ENCODE data around the gene TMOD1.

The TMOD1 gene

GRCh38 chr9:97518166-97518908 is 16.9 kb downstream of the TMOD1 start:
- Mint-ChIP-seq H3K4me1 (ENCODE audit: low read depth) (peaks cover 9% of the 10 kb centered on the region), H3K36me3 (ENCODE audit: low read depth) (no peaks in the 10 kb centered on the region), H3K4me3 (no peak overlapping the region), H3K27ac (no peak overlapping the region), H3K27me3 (ENCODE audit: low read depth) (peaks cover 26% of the 10 kb centered on the region), H3K9me3 (no peaks in the 10 kb centered on the region)

- Mint-ChIP-seq H3K4me3 (no peak overlapping the region), H3K27ac (no peak overlapping the region), H3K27me3 (ENCODE audit: low read depth) (peaks cover 26% of the 10 kb centered on the region), H3K4me1 (ENCODE audit: low read depth) (peaks cover 9% of the 10 kb centered on the region), H3K9me3 (no peaks in the 10 kb centered on the region), H3K36me3 (ENCODE audit: low read depth) (no peaks in the 10 kb centered on the region)
Observed at GRCh38 chr9:97518909-97519307, 17.4 kb downstream of the TMOD1 start.

- peaks cover 26% of the 10 kb centered on the region for H3K27me3 Mint-ChIP-seq (ENCODE audit: low read depth)
- H3K4me3 Mint-ChIP-seq = no peak overlapping the region
- no peak overlapping the region for H3K27ac Mint-ChIP-seq
- H3K9me3 Mint-ChIP-seq = no peaks in the 10 kb centered on the region
- no peaks in the 10 kb centered on the region for H3K36me3 Mint-ChIP-seq (ENCODE audit: low read depth)
- peaks cover 9% of the 10 kb centered on the region for H3K4me1 Mint-ChIP-seq (ENCODE audit: low read depth)
Observed at GRCh38 chr9:97519441-97519970, 18.0 kb downstream of the TMOD1 start.

GRCh38 chr9:97521576-97522333 is 20.3 kb downstream of the TMOD1 start:
- Mint-ChIP-seq H3K27ac (no peak overlapping the region), H3K4me3 (no peak overlapping the region), H3K4me1 (ENCODE audit: low read depth) (peaks cover 9% of the 10 kb centered on the region), H3K36me3 (ENCODE audit: low read depth) (no peaks in the 10 kb centered on the region), H3K9me3 (no peaks in the 10 kb centered on the region), H3K27me3 (ENCODE audit: low read depth) (peaks cover 23% of the 10 kb centered on the region)

GRCh38 chr9:97524424-97524823 is 23.0 kb downstream of the TMOD1 start:
- H3K36me3 Mint-ChIP-seq (ENCODE audit: low read depth) = no peaks in the 10 kb centered on the region
- H3K4me3 Mint-ChIP-seq = no peak overlapping the region
- no peaks in the 10 kb centered on the region for H3K9me3 Mint-ChIP-seq
- peaks cover 8% of the 10 kb centered on the region for H3K4me1 Mint-ChIP-seq (ENCODE audit: low read depth)
- no peak overlapping the region for H3K27ac Mint-ChIP-seq
- peaks cover 6% of the 10 kb centered on the region for H3K27me3 Mint-ChIP-seq (ENCODE audit: low read depth)

- H3K36me3 Mint-ChIP-seq (ENCODE audit: low read depth) = no peaks in the 10 kb centered on the region
- H3K9me3 Mint-ChIP-seq = no peaks in the 10 kb centered on the region
- no peak overlapping the region for H3K27ac Mint-ChIP-seq
- H3K27me3 Mint-ChIP-seq (ENCODE audit: low read depth) = peaks cover under 1% of the 10 kb centered on the region
- peaks cover 14% of the 10 kb centered on the region for H3K4me1 Mint-ChIP-seq (ENCODE audit: low read depth)
- no peak overlapping the region for H3K4me3 Mint-ChIP-seq
Observed at GRCh38 chr9:97525451-97525850, 24.0 kb downstream of the TMOD1 start.

- Mint-ChIP-seq H3K27ac (no peak overlapping the region), H3K4me1 (ENCODE audit: low read depth) (peaks cover 14% of the 10 kb centered on the region), H3K4me3 (no peak overlapping the region), H3K36me3 (ENCODE audit: low read depth) (no peaks in the 10 kb centered on the region), H3K9me3 (no peaks in the 10 kb centered on the region), H3K27me3 (ENCODE audit: low read depth) (no peaks in the 10 kb centered on the region)
Observed at GRCh38 chr9:97526895-97527575, 25.6 kb downstream of the TMOD1 start.

- peaks cover 14% of the 10 kb centered on the region for H3K4me1 Mint-ChIP-seq (ENCODE audit: low read depth)
- peaks cover 5% of the 10 kb centered on the region for H3K27me3 Mint-ChIP-seq (ENCODE audit: low read depth)
- no peak overlapping the region for H3K4me3 Mint-ChIP-seq
- H3K9me3 Mint-ChIP-seq = no peaks in the 10 kb centered on the region
- H3K27ac Mint-ChIP-seq = peak overlapping the region; percentile 52
- no peaks in the 10 kb centered on the region for H3K36me3 Mint-ChIP-seq (ENCODE audit: low read depth)
Observed at GRCh38 chr9:97527626-97528528, 26.4 kb downstream of the TMOD1 start.

GRCh38 chr9:97528529-97529230 is 27.2 kb downstream of the TMOD1 start:
- no peaks in the 10 kb centered on the region for H3K9me3 Mint-ChIP-seq
- H3K4me1 Mint-ChIP-seq (ENCODE audit: low read depth) = peaks cover 14% of the 10 kb centered on the region
- no peaks in the 10 kb centered on the region for H3K36me3 Mint-ChIP-seq (ENCODE audit: low read depth)
- no peak overlapping the region for H3K4me3 Mint-ChIP-seq
- peaks cover 5% of the 10 kb centered on the region for H3K27me3 Mint-ChIP-seq (ENCODE audit: low read depth)
- peak overlapping the region; percentile 52 for H3K27ac Mint-ChIP-seq

- Mint-ChIP-seq H3K27ac (peak overlapping the region; percentile 85), H3K4me3 (no peak overlapping the region)
Observed at GRCh38 chr9:97529363-97530076, 28.1 kb downstream of the TMOD1 start.

GRCh38 chr9:97531888-97532376 is 30.5 kb downstream of the TMOD1 start:
- H3K9me3 Mint-ChIP-seq = no peaks in the 10 kb centered on the region
- peaks cover 14% of the 10 kb centered on the region for H3K4me1 Mint-ChIP-seq (ENCODE audit: low read depth)
- peaks cover 5% of the 10 kb centered on the region for H3K27me3 Mint-ChIP-seq (ENCODE audit: low read depth)
- no peak overlapping the region for H3K27ac Mint-ChIP-seq
- H3K4me3 Mint-ChIP-seq = no peak overlapping the region
- H3K36me3 Mint-ChIP-seq (ENCODE audit: low read depth) = no peaks in the 10 kb centered on the region

More at GRCh38 chr9:97529363-97530076, 28.1 kb downstream of the TMOD1 start:
- peaks cover 14% of the 10 kb centered on the region for H3K4me1 Mint-ChIP-seq (ENCODE audit: low read depth)
- no peaks in the 10 kb centered on the region for H3K9me3 Mint-ChIP-seq
- no peaks in the 10 kb centered on the region for H3K36me3 Mint-ChIP-seq (ENCODE audit: low read depth)
- peaks cover 5% of the 10 kb centered on the region for H3K27me3 Mint-ChIP-seq (ENCODE audit: low read depth)

GRCh38 chr9:97534185-97534584 is 32.7 kb downstream of the TMOD1 start:
- no peaks in the 10 kb centered on the region for H3K9me3 Mint-ChIP-seq
- no peak overlapping the region for H3K4me3 Mint-ChIP-seq
- H3K27ac Mint-ChIP-seq = no peak overlapping the region
- H3K36me3 Mint-ChIP-seq (ENCODE audit: low read depth) = no peaks in the 10 kb centered on the region
- H3K27me3 Mint-ChIP-seq (ENCODE audit: low read depth) = peaks cover 5% of the 10 kb centered on the region
- peaks cover 10% of the 10 kb centered on the region for H3K4me1 Mint-ChIP-seq (ENCODE audit: low read depth)

Measured in T-helper 1 cell treated with Interleukin-12 subunit alpha and Interleukin-12 subunit beta and Interleukin-4 antibody, amounts not matched to agents 30 μg/mL and 1 μg/mL, for 36 hours (primary cell).